Colon (tissue), 2 donors: Measurements from ENCODE around the gene COPZ1.
"Not testable (repeated sequence)": the region's sequence is repeated elsewhere in the genome, so short reads cannot be mapped to it uniquely, and the experiment has no call there.

Source experiments
- FAIRE-seq: peaks from 2 replicates; lab custom pipeline; 2012; peaks lifted over from hg19 to GRCh38; lab: Jason Lieb, UNC
- donor health status: control.
- donor health status: control.

The COPZ1 gene

GRCh38 chr12:54294152-54294952 lies 30.6 kb upstream of the COPZ1 start:
- no peak for FAIRE-seq

DNA sequence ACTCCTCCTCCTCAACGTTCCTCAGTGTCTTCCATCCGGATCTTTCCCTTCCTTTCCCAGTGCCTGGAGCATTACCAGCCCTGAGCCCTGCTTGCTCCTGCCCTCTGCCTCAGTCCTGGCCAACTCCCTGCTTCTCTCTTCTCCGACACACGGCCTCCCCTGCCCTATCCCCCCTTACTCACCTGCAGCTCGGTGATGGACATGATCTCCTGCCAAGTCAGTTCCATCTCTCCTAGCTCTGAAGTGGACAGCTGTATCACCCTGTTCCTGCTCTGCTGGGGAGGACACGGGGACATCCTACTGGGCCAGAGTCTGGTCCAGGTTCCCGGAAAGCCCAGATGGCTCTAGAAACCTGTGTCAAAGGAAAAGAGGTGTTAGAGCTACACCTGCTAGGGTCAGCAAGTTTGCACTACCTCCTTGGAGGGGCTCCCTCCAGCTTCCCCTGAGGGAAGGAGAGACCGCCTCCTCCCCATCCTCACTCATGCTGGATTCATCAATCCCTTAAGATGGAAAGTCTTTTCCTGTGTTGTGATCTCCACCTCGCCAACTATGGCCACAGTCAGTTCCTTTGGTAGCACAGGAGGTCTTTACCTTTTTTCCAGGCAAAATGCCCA lies 29.9 kb upstream of the COPZ1 start:
- FAIRE-seq = no peak

- FAIRE-seq = no peak
Measured at GRCh38 chr12:54296393-54297099, 28.4 kb upstream of the COPZ1 start.

- no peak for FAIRE-seq
Measured at GRCh38 chr12:54298904-54299303, 26.0 kb upstream of the COPZ1 start.

DNA sequence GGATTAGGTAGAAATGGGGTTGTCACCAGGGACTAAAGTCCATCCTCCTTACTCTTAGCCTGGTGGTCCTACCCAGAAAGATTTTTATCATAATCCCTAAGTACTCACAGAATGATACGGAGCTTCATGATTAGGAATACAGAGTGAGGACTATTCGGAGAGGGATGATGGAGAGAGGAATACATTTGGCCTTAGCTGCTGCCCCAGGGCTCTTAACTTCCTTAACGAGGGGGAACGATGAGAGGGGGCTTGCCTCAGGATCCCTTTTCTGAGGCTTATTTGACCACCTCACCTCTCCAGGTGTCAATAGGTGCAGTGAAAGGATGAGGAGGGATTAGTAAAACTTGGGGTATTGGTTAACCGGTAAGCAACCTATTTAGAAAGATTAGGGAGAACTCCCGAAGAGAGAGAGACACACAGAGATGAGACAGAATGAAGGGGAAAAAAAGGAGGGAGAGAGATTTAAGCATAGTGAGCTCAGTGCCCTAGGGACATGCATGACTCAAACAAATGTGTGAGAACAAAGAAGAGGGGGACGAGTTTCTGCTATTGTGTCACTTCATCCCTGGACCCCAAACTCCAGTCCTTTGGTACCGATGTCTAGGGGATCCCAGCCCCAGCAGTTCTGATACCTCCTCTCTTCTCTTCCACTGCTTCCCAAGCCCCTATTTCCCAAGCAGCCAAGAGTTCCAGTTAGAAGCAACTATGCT lies 25.3 kb upstream of the COPZ1 start:
- no peak for FAIRE-seq

GRCh38 chr12:54300225-54300731 lies 24.7 kb upstream of the COPZ1 start:
- no peak for FAIRE-seq

GRCh38 chr12:54300732-54301427 lies 24.1 kb upstream of the COPZ1 start, which contains the start of gene NFE2:
NFE2 (minus strand) TSS chr12:54301015; CDS start chr12:54295248, 5,767 bp downstream.
- FAIRE-seq = no peak

DNA sequence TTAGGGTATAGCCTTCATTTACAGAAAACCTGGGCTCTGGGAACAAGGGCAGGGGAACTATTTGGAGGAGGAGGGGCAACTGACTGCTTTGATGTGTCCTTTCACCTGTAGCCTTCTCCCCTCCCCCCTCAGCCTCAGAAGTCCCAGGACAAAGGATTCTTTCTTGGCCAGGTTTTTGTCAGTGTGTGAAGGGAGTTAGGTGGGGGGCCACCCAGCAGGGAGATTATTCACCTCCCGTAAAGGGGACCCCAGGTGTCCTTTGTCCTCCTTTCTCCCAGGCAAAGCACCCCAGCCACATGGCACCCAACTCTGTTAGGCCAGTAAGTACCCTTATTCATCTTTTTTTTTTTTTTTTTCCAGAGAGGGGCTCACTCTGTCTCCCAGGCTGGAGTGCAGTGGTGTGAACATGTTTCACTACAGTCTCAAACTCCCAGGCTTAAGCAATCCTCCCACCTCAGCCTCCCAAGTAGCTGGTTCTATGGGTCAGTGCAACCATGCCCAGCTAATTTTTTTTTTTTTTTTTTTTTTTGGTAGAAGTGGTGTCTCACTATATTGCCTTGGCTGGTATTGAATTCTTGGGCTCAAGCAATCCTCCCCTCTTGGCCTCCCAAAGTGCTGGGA lies 23.4 kb upstream of the COPZ1 start:
- FAIRE-seq = no peak

DNA sequence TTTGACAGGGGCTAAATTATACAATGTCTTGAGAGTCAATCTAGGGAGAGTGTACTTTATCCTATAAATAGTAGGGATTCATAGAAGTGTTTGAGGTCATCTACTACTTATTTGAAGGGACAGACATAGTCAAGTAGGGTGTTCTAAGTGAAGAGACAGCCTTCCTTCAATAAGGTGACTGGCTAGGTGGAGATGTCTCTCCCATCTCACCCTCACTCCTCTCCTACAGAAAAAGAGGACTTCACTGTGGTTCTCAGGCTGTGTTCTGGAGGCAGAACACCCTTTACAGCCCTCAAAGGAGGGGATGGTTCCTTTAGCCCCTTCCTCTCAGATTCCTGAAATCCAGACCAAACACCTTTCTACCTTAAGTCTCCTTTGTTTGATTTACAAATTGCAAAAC lies 21.3 kb upstream of the COPZ1 start:
- FAIRE-seq = no peak

GRCh38 chr12:54304187-54304810 lies 20.6 kb upstream of the COPZ1 start:
- no peak for FAIRE-seq

DNA sequence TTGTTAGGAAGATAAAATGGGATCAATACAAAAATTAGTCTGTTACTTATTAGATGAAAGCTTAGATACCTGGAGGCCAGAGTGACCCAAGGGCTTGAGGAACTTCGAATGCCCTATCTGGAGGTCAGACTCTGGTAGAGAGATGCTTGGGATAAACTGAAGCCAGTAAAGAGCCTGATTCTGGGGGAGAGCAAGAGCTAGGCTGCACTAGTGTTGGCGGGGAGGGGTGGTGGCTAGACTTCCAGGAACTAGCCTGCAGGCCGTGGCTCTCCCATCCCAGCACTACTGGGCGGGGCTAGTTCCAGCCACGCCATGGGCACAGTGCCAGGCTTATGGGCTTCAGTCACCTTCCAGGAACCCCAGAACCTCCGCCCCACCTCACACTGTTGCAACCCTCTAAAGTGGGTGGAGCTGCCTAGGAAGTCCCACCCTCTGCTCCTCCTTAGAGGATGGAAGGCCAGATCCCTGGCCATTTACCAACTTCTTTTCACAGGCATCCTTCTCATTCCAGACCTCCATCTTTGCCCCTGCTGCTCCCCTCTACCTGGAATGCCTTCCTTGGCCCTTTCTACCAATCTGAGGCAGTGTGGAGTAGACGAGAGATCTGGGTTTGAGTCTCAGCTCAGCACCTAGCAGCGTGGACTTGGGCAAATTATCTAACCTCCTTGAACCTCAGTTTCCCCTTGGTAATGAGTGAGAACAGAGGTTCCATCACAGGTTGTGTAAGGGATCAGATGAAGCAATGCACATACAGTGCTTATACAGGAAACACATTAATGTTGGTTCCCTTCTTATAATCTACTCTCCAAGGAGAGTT lies 17.8 kb upstream of the COPZ1 start:
- FAIRE-seq = no peak

- no peak for FAIRE-seq
Measured at GRCh38 chr12:54311051-54311450, 13.9 kb upstream of the COPZ1 start.

GRCh38 chr12:54312309-54312708 lies 12.6 kb upstream of the COPZ1 start:
- FAIRE-seq = not testable (repeated sequence)

DNA sequence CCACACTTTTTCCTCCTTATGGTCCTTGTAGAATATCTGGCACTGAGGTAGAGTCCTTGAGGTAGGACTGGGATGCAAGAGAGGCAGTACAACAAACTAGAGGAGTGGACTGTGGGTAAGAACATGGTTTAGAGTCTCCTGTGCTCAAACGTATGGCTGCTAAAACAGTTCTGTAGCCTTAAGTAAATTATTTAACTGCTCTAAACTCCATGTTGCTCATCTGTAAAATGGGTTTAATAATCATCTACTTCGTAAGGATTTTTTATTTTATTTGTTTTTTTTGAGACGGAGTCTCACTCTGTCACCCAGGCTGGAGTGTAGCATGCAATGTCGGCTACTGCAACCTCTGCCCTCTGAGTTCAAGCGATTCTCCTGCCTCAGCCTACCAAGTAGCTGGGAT lies 3.6 kb upstream of the COPZ1 start:
- FAIRE-seq = no peak

DNA sequence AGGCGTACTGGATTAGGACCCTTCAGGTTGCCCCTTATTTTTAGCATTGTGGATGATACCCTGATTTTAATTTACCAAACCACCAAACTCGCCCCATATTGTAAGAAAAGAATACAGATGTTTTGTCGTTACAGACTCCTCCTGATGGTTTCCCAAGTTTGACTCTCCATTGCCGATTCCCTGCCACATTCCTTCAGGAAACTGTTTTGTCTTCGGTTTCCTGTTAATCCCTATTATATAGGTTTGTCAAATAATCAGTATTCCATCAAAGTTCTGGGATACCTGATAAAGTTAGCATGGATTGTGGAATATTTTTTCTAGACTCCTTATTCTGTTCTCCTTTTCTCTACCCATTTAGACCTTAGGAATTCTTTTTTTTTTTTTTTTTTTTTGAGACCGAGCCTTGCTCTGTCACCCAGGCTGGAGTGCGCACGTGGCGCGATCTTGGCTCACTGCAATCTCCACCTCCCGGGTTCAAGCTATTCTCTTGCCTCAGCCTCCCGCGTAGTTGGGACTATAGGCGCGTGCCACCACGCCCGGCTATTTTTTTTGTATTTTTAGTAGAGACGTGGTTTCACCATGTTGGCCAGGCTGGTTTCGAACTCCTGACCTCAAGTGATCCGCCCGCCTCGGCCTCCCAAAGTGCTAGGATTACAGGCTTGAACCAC lies 645 bp downstream of the COPZ1 start:
- FAIRE-seq = not testable (repeated sequence)

DNA sequence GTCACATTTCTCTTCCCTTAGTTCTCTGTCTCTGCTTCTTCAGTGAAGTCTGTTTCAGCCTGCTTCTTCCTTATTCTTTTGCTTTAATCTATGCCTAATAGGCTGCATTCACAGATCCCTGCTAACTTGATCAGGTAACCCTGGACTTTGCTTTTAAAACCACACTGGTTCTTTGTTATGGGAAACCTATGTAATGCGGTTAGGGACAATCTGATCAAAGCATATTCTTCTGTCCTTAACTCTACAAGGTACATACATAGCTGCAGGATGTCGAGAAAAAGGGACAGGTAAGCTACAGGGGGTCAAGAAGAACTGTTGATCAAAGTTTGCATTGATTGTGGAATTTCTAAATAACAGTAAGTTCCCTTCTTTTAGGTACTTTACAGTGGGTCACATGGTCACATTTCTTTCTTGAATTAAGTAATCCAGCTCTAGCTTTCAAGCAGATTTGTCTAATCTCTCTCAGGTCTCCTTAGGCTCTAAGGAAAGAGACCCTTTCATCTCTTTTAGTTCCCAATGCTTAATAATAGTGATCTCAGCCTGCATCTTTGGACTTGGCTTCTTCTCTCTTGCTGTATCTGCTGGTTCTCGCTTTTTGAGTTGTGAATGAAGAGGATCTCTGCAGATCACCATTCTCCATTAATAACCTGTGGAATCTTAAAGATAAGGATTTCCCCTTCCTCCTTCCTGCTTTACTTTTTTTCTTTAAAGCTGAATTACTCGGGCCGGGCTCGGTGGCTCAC lies 3.8 kb downstream of the COPZ1 start:
- FAIRE-seq = no peak

- FAIRE-seq = no peak
Measured at GRCh38 chr12:54329759-54330158, 4.8 kb downstream of the COPZ1 start.

DNA sequence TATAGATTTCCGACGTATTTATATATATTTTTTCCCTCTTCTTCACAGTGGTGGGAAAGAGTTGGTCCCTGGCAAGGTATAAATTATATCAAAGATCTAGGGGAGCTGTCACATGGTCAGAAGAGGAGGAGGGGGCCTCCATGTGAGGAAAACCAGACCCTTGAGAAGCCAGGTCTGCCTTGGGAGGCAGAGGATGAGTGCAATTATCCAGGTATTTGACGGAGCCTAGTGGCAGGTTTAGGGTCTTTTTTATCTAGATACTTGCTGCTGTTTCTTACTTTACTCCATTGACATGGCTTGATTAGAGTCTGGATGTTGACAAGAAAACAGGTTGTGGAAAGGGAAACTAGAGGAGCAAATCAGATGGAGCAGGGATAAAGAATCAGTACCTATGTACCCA lies 5.5 kb downstream of the COPZ1 start:
- no peak for FAIRE-seq

GRCh38 chr12:54331461-54331860 lies 6.5 kb downstream of the COPZ1 start:
- no peak for FAIRE-seq
